Right lobe of liver (tissue), 6 donors: ENCODE data around the gene KLF16. TPM values are rescaled to one million over a fixed set of nuclear protein-coding genes. Genes with fewer than 3 reads are reported as not detected.

Source experiments
- ATAC-seq, 4 donors: fragments of 200-7000 bp; cut with Tn5 transposase; one replicate each; pipeline ENCODE4 v1.9.1; 2020; ENCODE audit warnings: mild to moderate bottlenecking in 4 of 4, moderate library complexity in 4 of 4
- DNase-seq, 3 donors: peaks; one replicate each; pipeline ENCODE4 v3.0.0-alpha.2; 2020
- H3K27ac ChIP-seq, 3 donors: fragments of 200-600 bp; one replicate each; pipeline ENCODE4 v1.8.0; 2022
- H3K27me3 ChIP-seq, 2 donors: fragments of 200-600 bp; one replicate each; pipeline ENCODE4 v1.8.0; 2022
- H3K36me3 ChIP-seq, 4 donors: fragments of 200-600 bp; sonication (generic) in 1 of 4; one replicate each; pipeline versions ENCODE4 v1.5.1 to v1.8.0; 2017 to 2022; ENCODE audit warnings: control low read depth in 1 of 4
- H3K4me1 ChIP-seq, 4 donors: fragments of 200-600 bp; sonication (generic) in 1 of 4; one replicate each; pipeline versions ENCODE4 v1.5.1 to v1.8.0; 2017 to 2022; ENCODE audit warnings: control low read depth in 1 of 4
- H3K4me3 ChIP-seq, 3 donors: fragments of 200-600 bp; one replicate each; pipeline ENCODE4 v1.8.0; 2022
- H3K9me3 ChIP-seq, 4 donors: fragments of 200-600 bp; sonication (generic) in 1 of 4; one replicate each; pipeline versions ENCODE4 v1.5.1 to v1.8.0; 2017 to 2022; ENCODE audit warnings: control low read depth in 1 of 4
- POLR2A ChIP-seq: fragments of 450-650 bp; IDR thresholded peaks from one replicate; pipeline ENCODE4 v1.6.1; 2017; ENCODE audit warnings: antibody characterized with exemption, mild to moderate bottlenecking
- WGBS: methylation state at CpG from one replicate; pipeline ENCODE4 v1.1.6; 2018; ENCODE audit warnings: low coverage, low lambda C conversion rate; ENCODE audit not compliant: insufficient coverage; ENCODE audit errors: missing lambda C conversion rate; 5-methylcytosine and 5-hydroxymethylcytosine counted together
- intact Hi-C, 2 donors: fragments of 100-400 bp; cut with DNase I; formaldehyde crosslinking; loops; one replicate each; pipeline versions ENCODE4 v1.11.2 to v1.14.1; 2022
- total RNA-seq, 6 experiments: library from RNA; depleted of rRNA in 2 of 6; stranded (reverse); fragments of >200 nt in 2 of 6; fragmentation: NEBNext Ultra II Directional in 3 of 6; extraction: Animal tissue kit (Norgen Biotek cat#: 25700) in 3 of 6; gene quantifications; one replicate each; pipeline versions ENCODE4 v1.1.0 to v1.2.4, GENCODE V29; 2016 to 2023
- TF ChIP-seq, protein P1 (sequence below), 4 donors: fragments of 200-600 bp in 3 of 4; fragments of 450-650 bp in 1 of 4; IDR thresholded peaks; one replicate each; pipeline versions ENCODE4 v1.5.1 to v1.8.0; 2016 to 2022; ENCODE audit warnings: antibody characterized with exemption in 4 of 4, mild to moderate bottlenecking in 2 of 4
- donor health status: DM: no; HTN: yes; CAD: no.
- donor health status: DM: no; HTN: no; CAD: no.
- donor health status: DM: no; HTN: no; CAD: no.
- donor health status: DM: no; HTN: yes; CAD: no.
- donor health status: DM: no; HTN: yes; CAD: no.

The KLF16 gene
- total RNA-seq, 6 experiments from 2014 or later: 9.9 to 23.6 (median 10.8) TPM

DNA sequence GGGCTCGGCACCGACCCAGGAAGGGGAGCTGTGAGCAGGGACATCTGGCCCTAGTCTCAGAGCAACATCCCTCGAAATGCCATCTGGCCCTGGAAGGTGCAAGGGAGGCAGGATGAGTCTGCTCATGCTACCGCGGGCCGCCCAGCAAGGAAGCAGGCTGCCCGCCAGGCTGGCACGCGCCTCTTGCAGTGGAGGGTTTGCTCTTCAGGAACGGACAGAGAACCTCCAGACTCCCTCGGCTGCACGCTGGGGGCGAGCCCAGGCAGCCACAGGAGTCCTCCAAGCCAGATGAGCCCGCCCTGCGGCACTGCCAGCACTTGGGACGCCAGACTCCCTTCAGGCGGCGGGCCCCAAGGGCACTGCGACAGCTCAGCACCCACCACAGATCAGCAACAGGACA, 41.2 kb downstream of the KLF16 start:
- ATAC-seq (no peak), DNase-seq (no peak)
- Histone ChIP-seq H3K27me3 (no peaks in the 10 kb centered on the region), H3K27ac (no peak overlapping the region), H3K9me3 (no peaks in the 10 kb centered on the region), H3K4me1 (peaks cover 0 to 14% (median 5%) of the 10 kb centered on the region in 4 donors), H3K4me3 (no peak overlapping the region), H3K36me3 (peaks cover 0 to 56% (median 24%) of the 10 kb centered on the region in 4 donors)
- TF ChIP-seq POLR2A: no peak
- TF ChIP-seq, protein P1, sequence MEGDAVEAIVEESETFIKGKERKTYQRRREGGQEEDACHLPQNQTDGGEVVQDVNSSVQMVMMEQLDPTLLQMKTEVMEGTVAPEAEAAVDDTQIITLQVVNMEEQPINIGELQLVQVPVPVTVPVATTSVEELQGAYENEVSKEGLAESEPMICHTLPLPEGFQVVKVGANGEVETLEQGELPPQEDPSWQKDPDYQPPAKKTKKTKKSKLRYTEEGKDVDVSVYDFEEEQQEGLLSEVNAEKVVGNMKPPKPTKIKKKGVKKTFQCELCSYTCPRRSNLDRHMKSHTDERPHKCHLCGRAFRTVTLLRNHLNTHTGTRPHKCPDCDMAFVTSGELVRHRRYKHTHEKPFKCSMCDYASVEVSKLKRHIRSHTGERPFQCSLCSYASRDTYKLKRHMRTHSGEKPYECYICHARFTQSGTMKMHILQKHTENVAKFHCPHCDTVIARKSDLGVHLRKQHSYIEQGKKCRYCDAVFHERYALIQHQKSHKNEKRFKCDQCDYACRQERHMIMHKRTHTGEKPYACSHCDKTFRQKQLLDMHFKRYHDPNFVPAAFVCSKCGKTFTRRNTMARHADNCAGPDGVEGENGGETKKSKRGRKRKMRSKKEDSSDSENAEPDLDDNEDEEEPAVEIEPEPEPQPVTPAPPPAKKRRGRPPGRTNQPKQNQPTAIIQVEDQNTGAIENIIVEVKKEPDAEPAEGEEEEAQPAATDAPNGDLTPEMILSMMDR (IDR thresholded peaks at IDR 0.05): no peak
- no CpG with 5 or more reads among the region's 19 CpGs for WGBS
- intact Hi-C loops: no loop called here

DNA sequence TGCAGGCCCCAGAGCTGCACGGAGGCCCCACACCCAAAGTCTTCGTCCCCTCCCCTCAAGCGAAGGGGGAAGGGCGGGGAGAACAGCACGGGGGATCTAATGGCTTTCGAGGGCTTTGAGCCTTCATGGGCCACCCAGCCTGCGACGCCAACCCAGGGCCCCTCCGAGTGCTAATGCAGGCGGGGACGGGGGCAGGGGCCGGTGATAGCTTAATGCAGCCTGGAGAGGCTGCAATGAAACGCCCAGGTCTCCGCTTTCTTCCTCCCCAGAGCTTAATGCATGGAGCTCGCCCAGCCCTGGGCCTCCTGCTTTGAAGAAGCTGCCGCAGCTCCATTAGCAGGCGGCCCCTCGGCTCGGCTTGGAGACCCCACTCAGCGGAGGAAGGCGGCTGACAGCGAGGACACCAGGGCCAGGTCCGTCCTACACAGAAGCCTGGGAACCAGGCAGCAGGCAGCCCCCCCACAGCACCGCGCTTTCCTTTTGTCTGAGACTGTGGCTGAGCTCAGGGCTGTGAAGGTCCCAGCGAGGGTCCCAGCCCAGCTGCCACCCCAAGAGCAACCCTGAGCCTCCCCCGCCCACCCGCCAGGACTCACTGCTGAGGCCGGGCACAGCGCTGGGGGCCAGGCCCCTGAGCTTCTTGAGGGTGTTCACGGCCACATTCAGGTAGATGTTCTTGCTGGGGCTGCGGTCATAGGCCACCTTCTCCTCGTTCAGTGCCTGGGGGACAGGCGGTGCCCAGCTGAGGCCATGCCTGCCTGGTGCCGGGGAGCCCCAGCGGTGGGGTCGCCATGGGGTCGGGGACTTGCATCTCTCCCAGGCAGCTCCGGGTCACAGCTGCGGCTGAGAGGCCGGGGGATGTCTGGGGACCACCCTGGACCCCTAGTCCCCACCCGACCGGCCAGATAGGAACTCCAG, 43.8 kb downstream of the KLF16 start:
- whole genome bisulfite sequencing: no CpG with 5 or more reads among the region's 43 CpGs
- H3K9me3 ChIP-seq: no peaks in the 10 kb centered on the region
- no peak overlapping the region for H3K27ac ChIP-seq
- no peak overlapping the region for H3K4me3 ChIP-seq
- intact Hi-C loops: no loop called here
- ATAC-seq (no peak), DNase-seq (no peak)
- H3K36me3 ChIP-seq: peaks cover 0 to 78% (median 34%) of the 10 kb centered on the region in 4 donors
- TF ChIP-seq, protein P1 (IDR thresholded peaks at IDR 0.05): no peak
- TF ChIP-seq POLR2A: no peak
- H3K4me1 ChIP-seq: no peaks in the 10 kb centered on the region
- H3K27me3 ChIP-seq: no peaks in the 10 kb centered on the region

DNA sequence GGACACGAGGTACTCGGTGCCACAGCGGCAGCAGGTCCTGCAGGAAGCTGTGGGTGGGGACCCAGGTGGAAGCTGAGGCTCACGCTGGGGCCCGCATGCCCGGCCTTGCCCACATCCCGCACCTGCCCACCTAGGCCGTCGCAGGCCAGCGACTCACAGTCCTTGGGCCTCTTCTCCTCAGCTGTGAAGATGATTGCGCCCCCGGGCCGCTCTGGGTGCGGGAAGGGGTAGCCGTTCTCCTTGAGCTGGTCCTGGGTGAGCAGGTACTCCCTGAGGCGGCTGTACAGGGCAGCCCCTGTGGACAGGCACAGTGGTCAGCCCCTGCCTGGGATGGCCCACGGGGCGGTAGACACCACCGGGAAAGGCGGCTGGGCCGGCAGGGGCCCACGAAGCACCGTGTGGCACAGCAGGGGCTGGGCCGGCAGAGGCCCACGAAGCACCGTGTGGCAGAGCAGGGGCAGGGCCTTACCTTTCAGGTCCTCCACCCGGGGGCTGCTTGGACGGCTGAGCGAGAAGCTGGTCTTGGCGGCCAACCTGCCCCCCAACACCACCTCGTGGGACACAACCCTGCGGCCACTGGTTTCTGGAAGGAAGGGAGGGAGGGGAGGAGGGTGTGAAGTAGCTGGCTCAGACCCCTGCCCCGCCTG, 44.7 kb downstream of the KLF16 start:
- H3K4me1 ChIP-seq: no peaks in the 10 kb centered on the region
- intact Hi-C loops: no loop called here
- WGBS: 100% methylated on average over 1 of the region's 33 CpGs
- no peak overlapping the region for H3K4me3 ChIP-seq
- no peak overlapping the region for H3K27ac ChIP-seq
- H3K9me3 ChIP-seq: no peaks in the 10 kb centered on the region
- ATAC-seq (no peak), DNase-seq (no peak)
- peaks cover 0 to 69% (median 34%) of the 10 kb centered on the region in 4 donors for H3K36me3 ChIP-seq
- no peaks in the 10 kb centered on the region for H3K27me3 ChIP-seq
- TF ChIP-seq, protein P1 (IDR thresholded peaks at IDR 0.05): no peak
- TF ChIP-seq POLR2A: no peak

DNA sequence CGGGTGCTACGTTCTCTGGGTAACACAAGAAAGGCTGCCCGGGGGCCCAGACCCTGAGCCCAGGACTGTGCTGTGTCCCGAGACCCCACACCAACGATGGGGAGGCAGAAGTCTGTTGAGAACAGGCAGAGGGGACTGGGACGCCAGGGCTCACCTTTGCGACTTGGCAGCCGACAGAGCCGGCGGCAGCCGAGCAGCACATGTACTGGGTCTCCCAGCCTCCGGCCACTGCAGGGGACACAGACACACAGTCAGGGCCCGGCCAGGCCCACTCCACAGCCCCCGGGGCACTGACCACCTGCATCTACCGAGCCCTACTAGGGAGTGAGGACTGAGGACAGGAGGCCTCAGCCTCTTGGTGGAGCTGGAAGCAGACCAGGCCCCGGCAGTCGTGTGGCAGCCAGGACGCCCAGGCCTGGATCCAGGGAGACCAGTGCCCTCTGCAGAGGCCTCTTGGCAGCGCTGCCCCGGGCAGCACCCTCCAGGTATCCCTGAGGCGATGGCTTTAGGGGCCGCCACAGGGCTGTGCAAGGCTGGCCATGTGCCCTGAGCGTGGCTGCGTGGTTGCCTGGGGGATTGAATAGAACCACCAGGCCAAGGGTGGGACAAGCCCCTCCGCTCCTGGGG, 45.7 kb downstream of the KLF16 start:
- DNase-seq: no peak
- intact Hi-C loops: no loop called here
- ATAC-seq: no peak
- Histone ChIP-seq H3K36me3 (peaks cover 0 to 64% (median 33%) of the 10 kb centered on the region in 4 donors), H3K4me1 (peaks cover 0 to 6% (median 0%) of the 10 kb centered on the region in 4 donors), H3K27me3 (no peaks in the 10 kb centered on the region), H3K4me3 (no peak overlapping the region), H3K9me3 (no peaks in the 10 kb centered on the region), H3K27ac (no peak overlapping the region)
- WGBS: no CpG with 5 or more reads among the region's 25 CpGs
- no peak for TF ChIP-seq POLR2A
- TF ChIP-seq, protein P1 (IDR thresholded peaks at IDR 0.05): no peak
